GM12878 (cell line): ENCODE measurements around the gene LAMA2. TPM values are rescaled to one million over a fixed set of nuclear protein-coding genes. Genes with fewer than 3 reads are reported as not detected.

ENCODE experiments used
- ATAC-seq: fragments of 200-7000 bp; cut with Tn5 transposase; 3 replicates; pipeline ENCODE4 v1.9.1; 2020; ENCODE audit warnings: mild to moderate bottlenecking, moderate library complexity
- BruUV-seq: library from RNA; stranded (reverse); fragments of 400-500 nt; replicated peaks from 2 replicates; lab custom pipeline; 2021; lab: Mats Ljungman, UMichigan
- CTCF ChIA-PET: fragments of 300-600 bp; sonication (Branson Sonifier 250); formaldehyde crosslinking; extraction: SDS; loops from one replicate; lab custom pipeline; 2021; ENCODE audit warnings: inconsistent platforms; lab: Yijun Ruan, JAX
- POLR2A ChIA-PET: fragments of 350-600 bp; formaldehyde crosslinking; extraction: SDS; loops from one replicate; lab custom pipeline; 2021; ENCODE audit warnings: inconsistent platforms; lab: Charles Lee
- RAD21 ChIA-PET: fragments of 300-600 bp; sonication (Branson Sonifier 250); formaldehyde crosslinking; loops from one replicate; lab custom pipeline; 2023; ENCODE audit warnings: antibody characterized with exemption; ENCODE audit not compliant: unreplicated experiment; lab: Charles Lee
- SMC1A ChIA-PET: fragments of 300-600 bp; sonication (Branson Sonifier 250); formaldehyde crosslinking; loops from one replicate; lab custom pipeline; 2023; ENCODE audit not compliant: unreplicated experiment, uncharacterized antibody; lab: Charles Lee
- DNase-seq: peaks from one replicate; pipeline ENCODE4 v3.0.0-alpha.2; 2011; ENCODE audit warnings: low read depth, low spot score
- FAIRE-seq: peaks from 3 replicates; lab custom pipeline; 2011; peaks lifted over from hg19 to GRCh38; lab: Jason Lieb, UNC
- H2AFZ ChIP-seq: 2 replicates; pipeline ENCODE4 v1.6.0; 2011; ENCODE audit warnings: low read depth, low read length, control low read depth; ENCODE audit not compliant: control insufficient read depth
- H3K27ac ChIP-seq: 2 replicates; pipeline ENCODE4 v1.5.1; 2011; ENCODE audit warnings: control low read depth; ENCODE audit not compliant: control insufficient read depth, insufficient read depth
- H3K27me3 ChIP-seq, 2 experiments: replicated peaks in 1 of 2; 2 replicates each; pipeline versions ENCODE4 v1.6.0 to v1.6.1; 2011; ENCODE audit warnings: low read length in 1 of 2; ENCODE audit not compliant: control insufficient read depth in 2 of 2, insufficient read depth in 2 of 2
- H3K36me3 ChIP-seq, 2 experiments: 2 replicates each; pipeline ENCODE4 v1.5.1; 2011; ENCODE audit warnings: low read length in 1 of 2; ENCODE audit not compliant: control insufficient read depth in 2 of 2, insufficient read depth in 2 of 2
- H3K4me1 ChIP-seq: 2 replicates; pipeline ENCODE4 v1.6.1; 2011; ENCODE audit warnings: mild to moderate bottlenecking, low read length, moderate library complexity, mixed read lengths; ENCODE audit not compliant: control insufficient read depth, insufficient read depth
- H3K4me2 ChIP-seq: 2 replicates; pipeline ENCODE4 v1.6.0; 2011; ENCODE audit warnings: control low read depth; ENCODE audit not compliant: control insufficient read depth, insufficient read depth
- H3K4me3 ChIP-seq: fragments of 200-600 bp; sonication (generic); 2 replicates; pipeline ENCODE4 v1.5.1; 2016
- H3K79me2 ChIP-seq: 2 replicates; pipeline ENCODE4 v1.6.0; 2011; ENCODE audit warnings: low read length; ENCODE audit not compliant: control insufficient read depth, insufficient read depth
- H3K9ac ChIP-seq: 2 replicates; pipeline ENCODE4 v1.8.0; 2011; ENCODE audit warnings: low read length, control low read depth, mixed read lengths; ENCODE audit not compliant: control insufficient read depth, insufficient read depth
- H3K9me3 ChIP-seq: replicated peaks from 3 replicates; pipeline ENCODE4 v1.5.1; 2011; ENCODE audit warnings: mild to moderate bottlenecking, low read length; ENCODE audit not compliant: control insufficient read depth, insufficient read depth
- H4K20me1 ChIP-seq: 2 replicates; pipeline ENCODE4 v1.6.0; 2011; ENCODE audit not compliant: control insufficient read depth, insufficient read depth
- BHLHE40 ChIP-seq, 2 experiments: fragments of 450-650 bp in 1 of 2; IDR thresholded peaks; 2 replicates each; pipeline ENCODE4 v1.6.1; 2011 to 2017; ENCODE audit warnings: low read depth in 2 of 2, borderline replicate concordance in 1 of 2, improper control_type of control experiment in 1 of 2, low read length in 1 of 2, mild to moderate bottlenecking in 1 of 2
- CHD1 ChIP-seq: IDR thresholded peaks from 2 replicates; pipeline ENCODE4 v1.6.1; 2012; ENCODE audit warnings: low read depth, low read length, improper control_type of control experiment
- EED ChIP-seq: sonication (generic); IDR thresholded peaks from 2 replicates; pipeline ENCODE4 v1.6.1; 2016; ENCODE audit warnings: antibody characterized with exemption, low read depth
- HDAC2 ChIP-seq: fragments of 200-600 bp; sonication (generic); IDR thresholded peaks from 2 replicates; pipeline ENCODE4 v1.6.1; 2017
- IRF4 ChIP-seq: IDR thresholded peaks from 2 replicates; pipeline ENCODE4 v1.6.1; 2011; ENCODE audit warnings: low read depth, low read length
- KDM1A ChIP-seq: fragments of 200-600 bp; sonication (generic); IDR thresholded peaks from 2 replicates; pipeline ENCODE4 v1.6.1; 2016; ENCODE audit warnings: borderline replicate concordance
- LARP7 ChIP-seq: fragments of 450-650 bp; IDR thresholded peaks from 2 replicates; pipeline ENCODE4 v1.6.1; 2017; ENCODE audit warnings: mild to moderate bottlenecking
- MEF2B ChIP-seq: fragments of 450-650 bp; IDR thresholded peaks from 2 replicates; pipeline ENCODE4 v1.6.1; 2018; ENCODE audit warnings: mild to moderate bottlenecking, moderate library complexity; ENCODE audit not compliant: partially characterized antibody, poor library complexity, severe bottlenecking
- MYB ChIP-seq: fragments of 150-350 bp; IDR thresholded peaks from 2 replicates; pipeline ENCODE4 v1.6.1; 2014; ENCODE audit warnings: mild to moderate bottlenecking, low read depth, low read length, borderline replicate concordance
- NFYA ChIP-seq: IDR thresholded peaks from 2 replicates; pipeline ENCODE4 v1.6.1; 2011; ENCODE audit warnings: low read depth, mild to moderate bottlenecking, low read length, improper control_type of control experiment, borderline replicate concordance
- NFYB ChIP-seq: IDR thresholded peaks from 2 replicates; pipeline ENCODE4 v1.6.1; 2011; ENCODE audit warnings: low read depth, mild to moderate bottlenecking, low read length, improper control_type of control experiment, moderate library complexity; ENCODE audit not compliant: insufficient read depth
- PAX5 ChIP-seq: IDR thresholded peaks from 2 replicates; pipeline ENCODE4 v1.6.1; 2011; ENCODE audit warnings: low read depth, low read length, borderline replicate concordance
- POLR2AphosphoS2 ChIP-seq: IDR thresholded peaks from 2 replicates; pipeline ENCODE4 v1.6.1; 2011; ENCODE audit warnings: low read depth, mild to moderate bottlenecking, low read length, improper control_type of control experiment, moderate library complexity
- SIX5 ChIP-seq: IDR thresholded peaks from 2 replicates; pipeline ENCODE4 v1.6.1; 2011; ENCODE audit warnings: mild to moderate bottlenecking, low read depth, low read length, moderate library complexity; ENCODE audit not compliant: severe bottlenecking
- SREBF2 ChIP-seq: IDR thresholded peaks from 2 replicates; pipeline ENCODE4 v1.6.1; 2012; ENCODE audit warnings: mild to moderate bottlenecking, low read length
- YY1 ChIP-seq: IDR thresholded peaks from 2 replicates; pipeline ENCODE4 v1.6.1; 2011; ENCODE audit warnings: low read depth, mild to moderate bottlenecking, low read length
- ZZZ3 ChIP-seq: IDR thresholded peaks from 2 replicates; pipeline ENCODE4 v1.6.1; 2011; ENCODE audit warnings: low read depth; ENCODE audit not compliant: control insufficient read depth, insufficient read length
- WGBS: methylation state at CpG from one replicate; pipeline ENCODE4 v1.1.6; 2016; ENCODE audit warnings: low lambda C conversion rate; ENCODE audit not compliant: insufficient replicate concordance, insufficient coverage; ENCODE audit errors: missing lambda C conversion rate; 5-methylcytosine and 5-hydroxymethylcytosine counted together
- in situ Hi-C: fragments of 300-500 bp; cut with MboI; formaldehyde crosslinking; loops from 9 replicates; pipeline ENCODE4 v1.14.3; 2018; ENCODE audit warnings: mixed read lengths
- intact Hi-C: fragments of 100-400 bp; cut with micrococcal nuclease; formaldehyde crosslinking; loops from one replicate; pipeline ENCODE4 v1.14.2; 2022; ENCODE audit not compliant: unreplicated experiment
- polyA plus RNA-seq, 11 experiments: library from polyadenylated mRNA; depleted of rRNA in 4 of 11; unstranded in 6 of 11; stranded (reverse) in 5 of 11; fragments of >200 nt; fragmentation: Nextera tagmentation in 4 of 11; fragmentation: Illumina TruSeq in 1 of 11; extraction: Ambion mirVana in 4 of 11; extraction: Trizol in 1 of 11; gene quantifications; 1 replicate in 1 of 11; 2 replicates in 10 of 11; pipeline versions ENCODE4 v1.2.1 to v1.2.3, GENCODE V29; 2011 to 2016; ENCODE audit warnings: inconsistent platforms in 2 of 11, missing spikeins in 2 of 11, low read depth in 1 of 11
- total RNA-seq, 4 experiments: library from RNA; depleted of rRNA in 3 of 4; stranded (reverse); fragments of >200 nt in 3 of 4; fragmentation: Illumina TruSeq in 1 of 4; extraction: Trizol in 1 of 4; gene quantifications; 2 replicates each; pipeline versions ENCODE4 v1.2.1 to v1.2.3, GENCODE V29; 2013 to 2021
- TF ChIP-seq, protein P1 (sequence below): fragments of 450-650 bp; formaldehyde crosslinking; IDR thresholded peaks from 2 replicates; pipeline ENCODE4 v1.5.0; 2022; ENCODE audit warnings: mild to moderate bottlenecking, missing genetic modification characterization
- TF ChIP-seq, protein P2 (sequence below): IDR thresholded peaks from 2 replicates; pipeline ENCODE4 v1.6.1; 2012; ENCODE audit warnings: improper control_type of control experiment, low read depth, low read length; ENCODE audit not compliant: insufficient replicate concordance

LAMA2 gene
- total and polyA plus RNA-seq, 10 of the 15 experiments (the other 5 are each of a cell fraction or from before 2014, with no cell fraction given) = 0.04 to 2.0 (median 0.37) TPM; not detected in 1

GRCh38 chr6:129211626-129212025 lies 328.7 kb downstream of the LAMA2 start:
- no TSS peak for BruUV-seq
- Histone ChIP-seq H3K9me3 (no peaks in the 10 kb centered on the region), H3K9ac (no peak overlapping the region), H3K36me3 (no peaks in the 10 kb centered on the region), H3K27ac (no peak overlapping the region), H3K4me3 (no peak overlapping the region), H3K4me1 (no peaks in the 10 kb centered on the region), H3K27me3 (no peaks in the 10 kb centered on the region), H3K4me2 (no peak overlapping the region), H4K20me1 (no peaks in the 10 kb centered on the region), H3K79me2 (no peaks in the 10 kb centered on the region), H2AFZ (no peak overlapping the region)
- 35% methylated on average over 1 of the region's 1 CpG for WGBS
- in situ Hi-C loops (no loop called here), intact Hi-C loops (no loop called here)
- POLR2A ChIA-PET = no interaction called here
- RAD21 ChIA-PET = no interaction called here
- SMC1A ChIA-PET = no interaction called here
- CTCF ChIA-PET = no interaction called here
- ATAC-seq (no peak), DNase-seq (no peak), FAIRE-seq (no peak)
- TF ChIP-seq CHD1 (no peak), MEF2B (no peak), BHLHE40 (IDR thresholded peaks at IDR 0.05; ENCODE audit: borderline replicate concordance in 1 of 2, low read depth in 2 of 2, low read length in 1 of 2) (no peak), ZZZ3 (no peak), NFYA (no peak), NFYB (no peak), IRF4 (no peak), EED (no peak), POLR2AphosphoS2 (no peak), SIX5 (no peak), SREBF2 (no peak), PAX5 (no peak), YY1 (no peak), HDAC2 (no peak), KDM1A (no peak), LARP7 (no peak), MYB (no peak)
- TF ChIP-seq, protein P1, sequence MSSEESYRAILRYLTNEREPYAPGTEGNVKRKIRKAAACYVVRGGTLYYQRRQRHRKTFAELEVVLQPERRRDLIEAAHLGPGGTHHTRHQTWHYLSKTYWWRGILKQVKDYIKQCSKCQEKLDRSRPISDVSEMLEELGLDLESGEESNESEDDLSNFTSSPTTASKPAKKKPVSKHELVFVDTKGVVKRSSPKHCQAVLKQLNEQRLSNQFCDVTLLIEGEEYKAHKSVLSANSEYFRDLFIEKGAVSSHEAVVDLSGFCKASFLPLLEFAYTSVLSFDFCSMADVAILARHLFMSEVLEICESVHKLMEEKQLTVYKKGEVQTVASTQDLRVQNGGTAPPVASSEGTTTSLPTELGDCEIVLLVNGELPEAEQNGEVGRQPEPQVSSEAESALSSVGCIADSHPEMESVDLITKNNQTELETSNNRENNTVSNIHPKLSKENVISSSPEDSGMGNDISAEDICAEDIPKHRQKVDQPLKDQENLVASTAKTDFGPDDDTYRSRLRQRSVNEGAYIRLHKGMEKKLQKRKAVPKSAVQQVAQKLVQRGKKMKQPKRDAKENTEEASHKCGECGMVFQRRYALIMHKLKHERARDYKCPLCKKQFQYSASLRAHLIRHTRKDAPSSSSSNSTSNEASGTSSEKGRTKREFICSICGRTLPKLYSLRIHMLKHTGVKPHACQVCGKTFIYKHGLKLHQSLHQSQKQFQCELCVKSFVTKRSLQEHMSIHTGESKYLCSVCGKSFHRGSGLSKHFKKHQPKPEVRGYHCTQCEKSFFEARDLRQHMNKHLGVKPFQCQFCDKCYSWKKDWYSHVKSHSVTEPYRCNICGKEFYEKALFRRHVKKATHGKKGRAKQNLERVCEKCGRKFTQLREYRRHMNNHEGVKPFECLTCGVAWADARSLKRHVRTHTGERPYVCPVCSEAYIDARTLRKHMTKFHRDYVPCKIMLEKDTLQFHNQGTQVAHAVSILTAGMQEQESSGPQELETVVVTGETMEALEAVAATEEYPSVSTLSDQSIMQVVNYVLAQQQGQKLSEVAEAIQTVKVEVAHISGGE = no peak
- TF ChIP-seq, protein P2, sequence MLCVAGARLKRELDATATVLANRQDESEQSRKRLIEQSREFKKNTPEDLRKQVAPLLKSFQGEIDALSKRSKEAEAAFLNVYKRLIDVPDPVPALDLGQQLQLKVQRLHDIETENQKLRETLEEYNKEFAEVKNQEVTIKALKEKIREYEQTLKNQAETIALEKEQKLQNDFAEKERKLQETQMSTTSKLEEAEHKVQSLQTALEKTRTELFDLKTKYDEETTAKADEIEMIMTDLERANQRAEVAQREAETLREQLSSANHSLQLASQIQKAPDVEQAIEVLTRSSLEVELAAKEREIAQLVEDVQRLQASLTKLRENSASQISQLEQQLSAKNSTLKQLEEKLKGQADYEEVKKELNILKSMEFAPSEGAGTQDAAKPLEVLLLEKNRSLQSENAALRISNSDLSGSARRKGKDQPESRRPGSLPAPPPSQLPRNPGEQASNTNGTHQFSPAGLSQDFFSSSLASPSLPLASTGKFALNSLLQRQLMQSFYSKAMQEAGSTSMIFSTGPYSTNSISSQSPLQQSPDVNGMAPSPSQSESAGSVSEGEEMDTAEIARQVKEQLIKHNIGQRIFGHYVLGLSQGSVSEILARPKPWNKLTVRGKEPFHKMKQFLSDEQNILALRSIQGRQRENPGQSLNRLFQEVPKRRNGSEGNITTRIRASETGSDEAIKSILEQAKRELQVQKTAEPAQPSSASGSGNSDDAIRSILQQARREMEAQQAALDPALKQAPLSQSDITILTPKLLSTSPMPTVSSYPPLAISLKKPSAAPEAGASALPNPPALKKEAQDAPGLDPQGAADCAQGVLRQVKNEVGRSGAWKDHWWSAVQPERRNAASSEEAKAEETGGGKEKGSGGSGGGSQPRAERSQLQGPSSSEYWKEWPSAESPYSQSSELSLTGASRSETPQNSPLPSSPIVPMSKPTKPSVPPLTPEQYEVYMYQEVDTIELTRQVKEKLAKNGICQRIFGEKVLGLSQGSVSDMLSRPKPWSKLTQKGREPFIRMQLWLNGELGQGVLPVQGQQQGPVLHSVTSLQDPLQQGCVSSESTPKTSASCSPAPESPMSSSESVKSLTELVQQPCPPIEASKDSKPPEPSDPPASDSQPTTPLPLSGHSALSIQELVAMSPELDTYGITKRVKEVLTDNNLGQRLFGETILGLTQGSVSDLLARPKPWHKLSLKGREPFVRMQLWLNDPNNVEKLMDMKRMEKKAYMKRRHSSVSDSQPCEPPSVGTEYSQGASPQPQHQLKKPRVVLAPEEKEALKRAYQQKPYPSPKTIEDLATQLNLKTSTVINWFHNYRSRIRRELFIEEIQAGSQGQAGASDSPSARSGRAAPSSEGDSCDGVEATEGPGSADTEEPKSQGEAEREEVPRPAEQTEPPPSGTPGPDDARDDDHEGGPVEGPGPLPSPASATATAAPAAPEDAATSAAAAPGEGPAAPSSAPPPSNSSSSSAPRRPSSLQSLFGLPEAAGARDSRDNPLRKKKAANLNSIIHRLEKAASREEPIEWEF = no peak
